HG03460 (cell line): Measurements from ENCODE around the gene TBX1.
"Not testable (repeated sequence)": the region's sequence is repeated elsewhere in the genome, so short reads cannot be mapped to it uniquely, and the experiment has no call there.

Experiments used
- ATAC-seq: cut with Tn5 transposase; IDR thresholded peaks from one replicate; pipeline ENCODE4 v1.9.1; 2021; ENCODE audit not compliant: unreplicated experiment

Gene TBX1

DNA sequence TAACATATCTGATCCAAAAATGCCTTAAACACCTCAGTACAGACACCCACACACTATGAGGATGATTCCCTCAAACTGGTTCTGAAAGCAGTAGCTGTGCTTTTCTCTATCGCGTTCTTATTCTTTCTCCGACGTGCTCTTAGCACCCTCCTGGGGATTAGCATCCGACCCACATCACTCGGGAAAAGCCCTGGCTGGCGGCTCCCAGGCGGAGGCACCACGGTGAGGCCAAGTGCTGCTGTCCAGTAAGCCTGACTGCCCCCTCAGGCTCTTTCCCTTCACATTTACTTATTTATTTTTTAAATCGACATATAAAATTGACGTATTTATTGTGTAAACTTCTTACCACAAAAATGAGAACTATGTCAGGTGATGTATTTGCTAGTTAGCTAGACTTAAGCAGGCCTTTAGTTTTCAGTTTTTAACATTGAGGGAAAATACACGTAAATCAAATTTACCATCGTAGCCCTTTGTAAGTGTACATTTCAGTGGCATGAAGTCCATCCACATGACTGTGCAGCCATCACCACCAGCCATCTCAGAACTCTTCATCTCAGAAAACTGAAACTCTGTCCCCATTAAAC is 19.2 kb downstream of the TBX1 start:
- no peak for ATAC-seq

DNA sequence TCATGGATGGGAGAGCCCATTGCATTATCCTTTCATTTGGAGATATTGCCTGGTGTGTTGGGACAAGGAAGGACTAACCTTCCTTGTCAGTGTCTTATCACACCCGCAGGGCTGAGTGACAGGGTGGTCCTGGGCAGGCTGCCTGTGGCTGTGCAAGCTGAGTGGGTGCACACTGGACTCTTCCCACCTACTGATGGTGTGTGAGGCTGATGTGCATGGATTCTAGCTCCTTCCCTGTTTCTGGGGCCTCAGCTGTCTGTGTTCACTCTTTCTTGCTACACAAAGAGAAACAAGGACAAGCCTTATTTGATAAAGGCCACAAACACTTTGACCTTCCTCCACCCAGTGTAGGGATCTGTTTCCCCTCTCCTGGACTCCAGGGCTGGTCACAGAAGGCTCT is 22.0 kb downstream of the TBX1 start:
- no peak for ATAC-seq

DNA sequence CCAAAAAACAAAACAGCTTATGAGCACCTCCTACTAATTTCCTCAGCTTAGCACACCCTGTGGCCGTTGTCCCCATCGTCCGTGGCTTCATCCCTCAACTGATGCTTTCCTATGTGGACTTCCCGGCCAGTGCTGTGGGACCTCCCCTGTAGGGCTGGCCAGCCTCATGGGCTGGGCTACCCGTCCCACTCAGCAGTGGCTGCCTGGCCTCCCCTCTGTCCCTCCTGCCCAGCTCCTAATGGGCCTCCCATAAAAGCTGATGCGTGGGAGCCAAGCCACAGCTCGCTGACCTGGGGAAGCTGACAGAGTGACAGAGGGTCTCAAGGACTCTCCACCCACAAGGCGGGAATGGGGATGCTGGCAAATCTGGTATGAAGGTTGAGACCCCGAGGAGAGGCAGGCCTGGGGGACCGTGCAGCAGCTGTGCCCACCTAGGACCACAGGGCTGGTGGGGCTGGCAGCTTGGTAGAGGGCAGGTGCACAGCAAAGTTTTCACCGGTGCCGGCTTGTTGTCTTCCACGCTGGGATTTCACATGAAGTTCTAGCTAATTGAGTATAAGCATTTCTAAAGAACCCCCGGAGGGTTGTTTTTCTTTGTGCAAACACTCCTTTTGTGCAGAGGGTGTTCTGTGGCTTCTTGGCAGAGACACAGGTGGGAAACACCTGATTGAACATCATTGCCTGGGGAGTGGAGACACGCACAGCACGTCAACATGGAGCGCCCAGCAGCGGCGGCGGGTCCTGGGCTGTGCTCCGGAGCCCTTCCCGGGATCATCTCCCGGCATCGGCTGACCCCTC is 23.2 kb downstream of the TBX1 start:
- ATAC-seq, result no peak

DNA sequence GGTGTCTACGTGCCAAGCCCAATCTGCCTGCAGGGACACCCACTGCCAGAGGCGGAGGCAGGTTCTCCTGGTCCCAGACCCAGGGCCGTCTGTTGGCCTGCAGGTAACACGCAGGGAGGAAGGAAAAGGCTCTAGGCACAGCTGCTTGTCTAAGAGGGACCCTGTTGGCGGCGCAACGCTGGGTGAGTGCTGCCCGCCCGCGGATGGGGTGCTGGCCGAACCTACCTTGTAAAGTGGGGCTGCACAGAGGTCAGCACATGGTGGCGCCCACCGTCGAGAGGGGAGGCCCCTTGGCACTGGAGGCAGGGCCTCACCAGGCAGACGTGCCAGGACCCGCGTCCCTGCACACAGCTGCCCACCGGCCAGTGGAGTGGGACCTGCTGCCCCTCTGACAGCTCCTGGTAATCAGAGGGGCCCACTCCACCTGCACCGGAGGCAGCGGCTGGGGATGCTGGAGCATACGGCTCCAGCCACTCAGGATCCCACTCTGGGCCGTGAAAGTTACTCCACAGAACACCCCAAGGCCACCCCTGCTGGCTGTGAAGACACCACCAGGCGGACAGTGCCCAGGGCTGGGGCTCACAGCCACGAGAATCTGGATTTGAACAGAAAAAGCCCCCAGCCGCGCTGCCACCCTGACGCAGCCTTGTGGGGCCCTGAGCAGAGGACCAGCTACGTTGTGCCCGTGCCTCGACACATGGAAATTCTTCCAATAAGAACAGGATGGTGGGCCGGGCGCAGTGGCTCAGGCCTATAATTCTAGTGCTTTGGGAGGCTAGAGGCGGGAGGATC is 24.0 kb downstream of the TBX1 start:
- no peak for ATAC-seq

DNA sequence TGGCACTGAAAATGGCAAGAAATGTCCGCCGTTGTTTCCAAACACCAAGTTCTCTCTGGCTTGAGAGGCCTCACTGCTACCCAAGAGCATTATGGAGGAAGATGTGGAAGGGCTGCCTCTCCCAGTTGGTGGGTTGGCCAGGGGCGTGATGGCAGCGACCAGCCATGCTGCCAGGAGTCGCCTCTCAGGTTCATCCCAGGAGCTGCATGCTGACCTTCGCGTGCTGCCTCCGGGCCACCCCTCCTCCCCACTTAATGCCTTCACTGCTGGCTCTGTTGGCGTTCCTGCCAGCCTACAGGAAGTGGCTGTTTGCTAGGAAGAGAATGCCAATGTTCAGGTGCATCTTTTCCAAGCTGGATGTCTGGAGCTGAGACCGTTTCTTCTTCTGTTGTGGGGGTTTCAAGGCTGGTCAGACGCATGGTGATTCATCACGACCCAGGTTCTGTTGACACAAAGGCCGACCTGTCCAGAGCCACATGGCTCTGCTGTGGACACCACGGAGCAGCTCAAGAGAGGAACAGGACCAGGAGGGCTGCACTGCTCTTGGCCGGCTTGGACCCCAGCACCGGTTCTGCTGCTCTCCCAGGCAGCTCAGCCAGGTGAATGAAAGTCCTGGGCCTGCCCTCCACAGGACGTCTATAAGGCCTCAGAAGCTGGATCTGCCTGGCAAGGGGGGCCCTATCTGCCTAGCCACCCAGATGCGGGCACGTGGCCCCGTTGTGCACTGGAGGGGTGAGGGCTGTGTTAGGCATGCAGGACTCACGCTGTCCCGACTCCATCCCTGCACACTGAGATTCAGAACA is 25.1 kb downstream of the TBX1 start:
- ATAC-seq, result no peak

DNA sequence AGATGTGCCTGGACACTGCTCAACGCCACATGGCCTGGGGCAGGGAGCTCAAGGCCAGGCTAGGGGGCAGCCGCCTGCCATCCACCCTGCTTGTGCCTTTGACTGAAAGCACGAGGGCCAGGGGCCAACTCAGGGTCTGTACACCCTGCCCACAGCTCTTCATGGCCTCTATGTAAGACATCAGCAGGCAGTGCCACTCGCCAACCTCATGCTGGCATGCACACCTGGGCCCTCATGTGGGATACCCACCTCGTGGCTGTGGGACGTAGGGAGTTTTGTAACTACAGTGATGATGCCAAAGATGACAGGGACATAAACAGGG is 25.6 kb downstream of the TBX1 start:
- no peak for ATAC-seq

GRCh38 chr22:19786959-19787848 is 26.6 kb downstream of the TBX1 start:
- no peak for ATAC-seq

DNA sequence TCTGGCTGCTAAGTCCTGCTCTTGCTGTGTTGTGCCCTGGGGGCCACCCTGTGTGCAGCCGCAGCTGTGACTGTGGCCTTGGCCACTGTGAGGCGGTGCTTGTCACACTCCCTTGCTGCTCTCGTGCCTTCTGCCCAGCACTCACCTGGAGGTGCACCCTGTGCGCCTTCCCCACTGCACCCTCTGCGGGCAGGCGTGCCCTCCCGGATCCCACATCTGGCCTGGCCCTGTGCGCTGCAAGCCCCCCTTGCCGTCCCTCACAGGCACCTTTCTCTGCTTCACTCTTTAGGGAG is 27.2 kb downstream of the TBX1 start:
- no peak for ATAC-seq

DNA sequence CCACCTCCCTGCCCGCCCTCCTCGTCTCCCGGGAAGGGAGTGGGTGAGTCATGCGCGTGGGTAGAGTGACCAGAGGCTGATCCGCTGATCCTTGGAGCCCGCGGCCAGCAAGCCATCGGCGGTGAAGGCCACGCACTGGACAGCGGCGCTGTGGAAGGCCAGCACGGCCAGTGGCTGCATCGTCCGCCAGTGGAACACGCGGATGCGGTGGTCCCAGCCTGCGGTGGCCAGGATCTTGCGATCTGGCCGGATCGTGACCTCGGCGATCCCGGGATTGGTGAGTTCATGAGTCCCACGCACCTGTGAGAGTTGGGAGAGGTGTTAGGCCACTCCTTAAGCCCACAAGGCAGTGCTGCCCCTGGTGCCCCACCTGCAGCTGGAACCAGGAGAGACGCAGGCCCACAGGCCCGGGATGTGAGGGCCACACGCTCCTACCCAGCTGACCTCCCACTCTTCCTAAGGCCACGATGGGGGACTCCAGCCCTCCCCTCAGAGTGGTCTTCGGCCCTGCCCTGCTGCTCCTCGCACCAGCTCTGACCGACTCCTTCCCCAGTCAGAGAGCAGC is 28.2 kb downstream of the TBX1 start:
- no peak for ATAC-seq

- ATAC-seq, result no peak
These were observed 28.8 kb downstream of the TBX1 start for GRCh38 chr22:19789406-19789805.

GRCh38 chr22:19789828-19790227 is 29.2 kb downstream of the TBX1 start:
- ATAC-seq, result no peak

GRCh38 chr22:19791243-19791642 is 30.7 kb downstream of the TBX1 start:
- ATAC-seq, result no peak

- no peak for ATAC-seq
These were observed 31.3 kb downstream of the TBX1 start for GRCh38 chr22:19791894-19792293.

DNA sequence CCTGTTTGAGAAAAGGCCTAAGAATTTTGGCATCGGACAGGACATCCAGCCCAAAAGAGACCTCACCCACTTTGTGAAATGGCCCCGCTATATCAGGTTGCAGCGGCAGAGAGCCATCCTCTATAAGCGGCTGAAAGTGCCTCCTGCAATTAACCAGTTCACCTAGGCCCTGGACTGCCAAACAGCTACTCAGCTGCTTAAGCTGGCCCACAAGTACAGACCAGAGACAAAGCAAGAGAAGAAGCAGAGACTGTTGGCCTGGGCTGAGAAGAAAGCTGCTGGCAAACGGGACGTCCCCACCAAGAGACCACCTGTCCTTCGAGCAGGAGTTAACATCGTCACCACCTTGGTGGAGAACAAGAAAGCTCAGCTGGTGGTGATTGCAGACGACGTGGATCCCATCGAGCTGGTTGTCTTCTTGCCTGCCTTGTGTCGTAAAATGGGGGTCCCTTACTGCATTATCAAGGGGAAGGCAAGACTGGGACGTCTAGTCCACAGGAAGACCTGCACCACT is 31.9 kb downstream of the TBX1 start:
- not testable (repeated sequence) for ATAC-seq

GRCh38 chr22:19793161-19793560 is 32.6 kb downstream of the TBX1 start:
- no peak for ATAC-seq

DNA sequence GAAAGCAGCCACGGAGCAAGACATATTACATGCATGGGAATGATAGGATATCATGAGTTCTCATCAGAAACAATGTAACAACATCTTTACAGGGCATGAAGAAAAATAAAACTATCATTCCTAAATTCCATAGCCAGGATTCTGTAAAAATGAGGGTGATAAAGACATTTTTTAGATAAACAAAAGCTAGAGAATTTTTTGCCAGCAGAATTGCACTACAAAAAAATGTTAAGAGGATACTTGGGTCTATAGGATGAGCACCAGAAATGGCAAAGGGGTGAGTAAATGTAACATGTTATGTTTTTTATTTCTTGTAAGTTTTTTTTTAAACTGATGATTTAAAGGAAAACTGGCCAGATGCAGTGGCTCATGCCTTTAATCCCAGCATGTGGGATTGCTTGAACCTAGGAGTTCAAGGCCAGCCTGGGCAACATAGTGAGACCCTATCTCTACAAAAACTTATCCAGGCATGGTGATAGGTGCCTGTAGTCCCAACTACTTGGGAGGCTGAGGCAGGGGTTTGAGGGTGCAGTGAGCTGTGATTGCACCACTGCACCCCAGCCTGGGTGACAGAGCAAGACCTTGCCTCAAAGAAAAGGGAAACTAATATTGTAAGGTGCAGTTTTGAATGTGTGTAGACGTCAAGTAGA is 33.2 kb downstream of the TBX1 start:
- ATAC-seq, result no peak

DNA sequence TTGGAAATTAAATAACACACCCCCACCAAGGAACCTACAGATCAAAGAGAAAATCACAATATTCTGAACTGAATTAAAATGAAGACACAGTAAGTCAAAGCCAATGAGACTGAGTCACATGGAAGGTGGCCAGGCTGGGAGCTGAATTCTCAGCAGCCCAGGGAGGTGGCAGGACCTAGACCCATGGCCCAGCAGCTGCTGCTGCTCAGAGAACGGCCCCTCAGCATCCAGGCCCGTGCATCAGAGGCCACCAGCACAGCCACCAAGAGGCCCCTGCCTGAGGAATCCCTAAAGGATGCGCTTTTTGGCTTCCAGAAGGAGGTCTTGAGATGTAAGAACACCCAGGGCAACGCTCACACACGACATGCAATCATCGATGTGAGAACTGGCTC is 35.0 kb downstream of the TBX1 start:
- no peak for ATAC-seq

- ATAC-seq, result no peak
These were observed 35.6 kb downstream of the TBX1 start for GRCh38 chr22:19796160-19796559.
